Hematopoietic multipotent progenitor cell treated with erythropoietin and hydrocortisone succinate and interleukin-3 and kit ligand, for 17 days (in vitro differentiated cells): ENCODE measurements around the gene GGT6.
"Not testable (repeated sequence)": the region's sequence is repeated elsewhere in the genome, so short reads cannot be mapped to it uniquely, and the experiment has no call there.

Source experiments
- DNase-seq: peaks from one replicate; pipeline ENCODE4 v3.0.0-alpha.2; 2015; ENCODE audit warnings: low spot score

Gene GGT6

GRCh38 chr17:4592240-4593005 is 32.0 kb upstream of the GGT6 start:
- DNase-seq: no peak

GRCh38 chr17:4591529-4591928 is 31.2 kb upstream of the GGT6 start:
- DNase-seq: no peak

GRCh38 chr17:4590981-4591453 is 30.6 kb upstream of the GGT6 start:
- DNase-seq: no peak

GRCh38 chr17:4590042-4590441 is 29.7 kb upstream of the GGT6 start:
- DNase-seq: not testable (repeated sequence)

- no peak for DNase-seq
These were observed 28.7 kb upstream of the GGT6 start for GRCh38 chr17:4588898-4589625.

DNA sequence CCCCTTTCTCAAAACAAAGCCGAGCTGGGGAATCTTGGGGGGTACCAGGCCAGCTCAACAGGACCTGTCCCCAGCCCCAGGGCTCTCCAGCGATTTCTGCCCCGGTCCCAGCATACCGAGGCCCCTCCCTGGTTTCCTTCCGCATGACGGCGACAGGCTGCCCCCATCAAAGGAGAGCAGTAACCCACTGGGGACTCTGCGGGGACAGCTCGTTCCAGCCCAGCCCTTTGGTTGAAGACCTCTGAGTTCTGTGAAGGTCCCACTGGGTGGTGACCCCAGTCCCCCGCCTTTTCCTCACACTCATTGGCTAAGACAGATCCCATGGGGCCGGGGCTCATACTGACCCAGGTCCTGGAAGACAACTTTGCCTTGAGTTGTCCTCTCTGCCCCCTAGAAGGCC is 28.0 kb upstream of the GGT6 start:
- no peak for DNase-seq

- DNase-seq: no peak
These were observed 27.4 kb upstream of the GGT6 start for GRCh38 chr17:4587803-4588202.

- DNase-seq: no peak
These were observed 26.8 kb upstream of the GGT6 start for GRCh38 chr17:4587195-4587594.

DNA sequence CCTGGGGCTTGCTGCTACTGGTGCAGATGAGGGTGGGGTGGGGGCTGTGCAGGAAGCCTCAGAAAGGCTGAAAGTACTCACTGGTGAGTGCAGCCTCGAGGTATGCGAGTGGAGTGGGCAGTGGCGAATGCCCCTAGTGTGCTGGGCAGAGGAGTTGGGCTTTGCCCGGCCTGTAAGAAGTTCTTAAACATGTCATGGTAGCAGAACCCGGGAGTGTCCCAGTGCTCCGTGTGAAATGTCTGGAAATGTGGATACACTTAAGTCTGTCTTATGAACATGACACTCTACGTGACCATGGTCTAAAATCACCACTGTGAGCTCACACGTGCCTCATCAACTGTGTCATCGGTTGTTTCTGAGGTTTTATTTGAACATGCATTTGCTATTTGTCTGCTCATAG is 25.7 kb upstream of the GGT6 start:
- no peak for DNase-seq

- no peak for DNase-seq
These were observed 25.2 kb upstream of the GGT6 start for GRCh38 chr17:4585638-4585994.

- no peak for DNase-seq
These were observed 24.7 kb upstream of the GGT6 start for GRCh38 chr17:4584917-4585637.

- DNase-seq: no peak
These were observed 23.9 kb upstream of the GGT6 start, which contains the start of gene SMTNL2 for GRCh38 chr17:4584101-4584916. Gene SMTNL2 (plus strand): TSS chr17:4584529. CDS start chr17:4584606, 77 bp downstream.

DNA sequence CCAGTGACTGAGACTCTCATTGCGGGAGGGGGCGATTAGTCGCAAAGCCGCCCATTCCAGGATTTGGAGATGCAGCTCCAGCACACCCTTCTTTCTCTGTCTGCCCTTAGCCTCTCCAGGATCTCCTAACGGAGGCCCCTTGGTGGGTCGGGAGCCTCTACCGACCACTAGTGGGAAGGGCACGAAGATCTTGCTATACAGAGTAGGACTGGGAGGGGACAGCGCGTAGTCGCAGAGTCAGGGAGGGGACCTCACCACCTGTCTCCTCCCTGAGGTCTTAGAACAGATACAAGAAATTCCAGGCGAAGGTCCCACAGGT is 23.4 kb upstream of the GGT6 start:
- DNase-seq: no peak

DNA sequence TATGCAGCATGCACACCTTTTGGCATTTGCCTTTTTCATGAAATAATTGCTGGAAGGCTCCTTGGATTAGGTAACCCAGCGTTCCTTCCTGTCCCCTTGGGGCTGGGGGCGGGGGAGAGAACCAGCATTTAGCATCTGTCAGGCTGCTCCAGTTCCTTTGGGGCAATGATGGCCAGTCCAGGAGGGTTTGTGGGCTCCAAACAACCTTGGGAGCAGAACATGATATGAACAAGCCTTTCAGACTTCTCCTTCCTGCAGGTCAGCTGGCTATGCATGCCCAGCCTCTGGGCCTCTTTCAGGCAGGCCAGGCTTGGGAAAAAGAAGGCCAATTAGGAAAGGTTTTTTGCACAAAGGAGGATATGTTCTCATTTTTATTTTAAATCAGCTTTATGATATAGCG is 22.8 kb upstream of the GGT6 start:
- no peak for DNase-seq

DNA sequence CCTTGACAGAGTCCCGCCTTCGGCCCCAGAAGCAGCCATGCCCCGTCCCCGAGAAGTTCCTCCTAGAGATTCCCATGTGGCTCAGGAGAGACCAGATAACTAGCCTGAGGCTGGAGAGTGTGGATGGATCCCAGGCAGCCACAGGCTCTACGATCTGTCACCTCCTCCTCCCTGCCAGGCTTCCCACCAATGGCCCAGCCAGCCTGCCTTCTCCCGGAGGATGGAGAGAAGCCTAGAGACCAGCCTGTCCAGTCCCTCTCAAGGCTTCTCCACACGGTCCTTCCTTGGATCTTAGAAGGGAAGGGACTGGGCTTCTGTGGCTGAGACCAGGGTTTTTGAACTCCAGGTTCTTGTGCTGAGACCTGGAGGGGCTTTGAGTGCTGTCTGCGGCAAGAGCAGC is 22.3 kb upstream of the GGT6 start:
- DNase-seq: no peak

GRCh38 chr17:4582101-4582501 is 21.7 kb upstream of the GGT6 start:
- no peak for DNase-seq

DNA sequence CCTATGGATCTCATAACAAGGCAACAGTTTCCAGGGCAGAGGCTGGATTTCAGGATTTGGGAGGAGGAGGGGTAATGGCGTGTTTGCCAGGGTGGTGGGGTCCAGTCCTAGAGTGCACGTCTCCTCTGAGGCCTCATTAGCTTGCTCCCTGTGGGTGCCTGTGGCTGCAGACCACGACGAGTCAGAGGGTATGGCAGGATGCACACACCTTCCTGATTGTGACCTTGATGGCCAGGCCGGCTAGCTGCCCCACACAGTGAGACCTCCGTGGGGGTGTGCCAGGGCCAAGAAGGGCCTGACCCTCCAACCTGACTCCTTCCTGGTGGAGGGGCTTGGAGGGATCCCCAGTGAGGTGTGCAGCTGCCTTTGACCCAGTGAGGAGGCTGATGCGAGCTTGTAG is 19.9 kb upstream of the GGT6 start:
- DNase-seq: no peak

DNA sequence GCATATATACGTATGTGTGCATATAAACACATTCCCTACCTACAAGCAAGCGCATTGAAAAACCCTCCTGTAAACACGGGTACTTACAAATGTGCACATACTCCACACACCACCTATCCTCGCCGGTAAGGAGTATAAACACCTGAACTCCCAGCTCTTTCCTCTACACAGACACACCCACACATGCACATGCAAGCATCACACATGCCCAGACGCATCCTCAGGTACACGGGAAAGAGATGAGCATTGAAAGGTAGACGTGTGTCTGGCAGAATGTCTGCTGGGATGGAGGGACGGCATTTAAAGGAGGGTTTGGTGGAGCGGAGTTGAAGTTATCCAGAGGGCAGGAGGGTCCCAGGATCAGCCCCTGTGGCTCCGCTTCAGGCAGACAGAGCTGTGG is 19.3 kb upstream of the GGT6 start:
- no peak for DNase-seq

DNA sequence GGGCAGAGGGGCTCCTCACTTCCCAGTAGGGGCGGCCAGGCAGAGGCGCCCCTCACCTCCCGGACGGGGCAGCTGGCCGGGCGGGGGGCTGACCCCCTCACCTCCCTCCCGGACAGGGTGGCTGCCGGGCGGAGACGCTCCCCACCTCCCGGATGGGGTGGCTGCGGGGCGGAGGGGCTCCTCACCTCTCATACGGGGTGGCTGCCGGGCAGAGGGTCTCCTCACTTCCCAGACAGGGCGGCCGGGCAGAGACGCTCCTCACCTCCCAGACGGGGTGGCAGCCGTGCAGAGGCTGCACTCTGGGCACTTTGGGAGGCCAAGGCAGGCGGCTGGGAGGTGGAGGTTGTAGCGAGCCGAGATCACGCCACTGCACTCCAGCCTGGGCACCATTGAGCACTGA is 18.0 kb upstream of the GGT6 start:
- not testable (repeated sequence) for DNase-seq

- DNase-seq: no peak
These were observed 17.1 kb upstream of the GGT6 start for GRCh38 chr17:4577386-4577993.

DNA sequence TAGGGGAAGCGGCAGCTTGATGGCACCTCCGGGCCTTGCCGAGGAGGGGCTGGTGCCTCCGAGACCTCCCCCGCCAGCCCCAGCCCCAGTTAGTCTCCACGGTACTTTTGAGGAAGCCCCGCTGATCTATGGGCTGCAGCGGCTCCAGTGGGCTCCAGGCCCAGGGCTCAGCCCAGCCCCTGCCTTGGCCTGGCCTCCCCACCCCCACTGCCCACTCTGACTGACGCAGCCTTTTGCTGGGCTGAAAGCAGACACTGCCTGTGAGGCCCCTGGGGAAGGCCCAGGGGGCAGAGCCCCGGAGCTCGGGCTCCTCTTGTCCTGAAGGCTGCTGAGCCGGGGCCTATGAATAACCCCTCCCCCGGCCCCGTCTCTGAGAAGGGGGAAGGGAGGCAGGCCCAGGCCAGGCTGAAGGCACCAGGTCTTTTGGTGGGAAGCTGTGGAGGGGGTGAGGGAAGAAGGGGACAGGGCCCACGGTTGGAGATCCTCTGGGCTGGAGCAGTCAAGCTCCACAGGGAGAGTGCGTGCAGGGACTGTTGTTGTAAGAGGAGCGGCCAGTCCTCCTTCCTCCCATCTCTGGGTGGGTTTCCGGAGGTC is 16.4 kb upstream of the GGT6 start:
- no peak for DNase-seq
